Measurements from ENCODE around the gene DHX57.

DHX57 gene

GRCh38 chr2:38750891-38751595 is 124.7 kb downstream of the DHX57 start, which contains the start of gene SRSF7:
Gene SRSF7, minus strand, starts transcription at chr2:38751361. Its CDS starts 105 bp downstream, at chr2:38751256.
- peak; percentile 98 for DNase-seq (ENCODE audit: low spot score)

GRCh38 chr2:38750011-38750890 is 125.5 kb downstream of the DHX57 start:
- peak; percentile 57 for DNase-seq (ENCODE audit: low spot score)

- DNase-seq (ENCODE audit: low spot score), result no peak
Measured at GRCh38 chr2:38748943-38749804, 126.6 kb downstream of the DHX57 start.

GRCh38 chr2:38748391-38748790 is 127.3 kb downstream of the DHX57 start:
- DNase-seq (ENCODE audit: low spot score), result no peak

DNA sequence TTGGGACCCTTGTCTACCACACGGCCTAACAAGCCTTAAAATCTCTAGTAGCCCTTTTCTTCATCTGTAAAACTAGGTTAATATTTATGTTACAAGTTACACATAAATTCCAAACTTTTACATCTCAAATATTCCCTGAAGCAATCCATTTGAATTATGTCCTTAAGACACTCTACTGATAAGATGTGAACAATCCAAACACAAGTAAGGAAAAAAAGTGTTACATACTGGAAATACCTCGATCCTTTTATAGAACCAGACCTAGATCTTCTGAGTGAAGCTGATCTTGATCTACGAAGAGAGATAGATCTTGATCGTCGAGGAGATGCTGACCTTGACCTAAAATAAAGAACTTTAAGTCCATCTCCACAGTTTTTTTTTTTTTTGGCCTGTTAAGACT is 127.9 kb downstream of the DHX57 start:
- no peak for DNase-seq (ENCODE audit: low spot score)
